IPS-20b (cell line): ENCODE results near the gene SRM.

Source experiments
- H3K27ac ChIP-seq: one replicate; pipeline ENCODE4 v1.5.1; 2013; ENCODE audit warnings: low read length
- H3K27me3 ChIP-seq: 2 replicates; pipeline ENCODE4 v1.6.1; 2013; ENCODE audit warnings: mild to moderate bottlenecking, low read length, inconsistent platforms; ENCODE audit not compliant: insufficient read depth
- H3K36me3 ChIP-seq: 2 replicates; pipeline ENCODE4 v1.6.1; 2013; ENCODE audit warnings: low read depth, mild to moderate bottlenecking, inconsistent platforms, low read length, moderate library complexity; ENCODE audit not compliant: insufficient read depth
- H3K4me1 ChIP-seq: 2 replicates; pipeline ENCODE4 v1.6.1; 2013; ENCODE audit warnings: mild to moderate bottlenecking, control low read depth, inconsistent platforms, low read length, moderate library complexity; ENCODE audit not compliant: insufficient read depth
- H3K4me3 ChIP-seq: 2 replicates; pipeline ENCODE4 v1.5.1; 2013; ENCODE audit warnings: mild to moderate bottlenecking, low read length, inconsistent platforms
- H3K9ac ChIP-seq: 2 replicates; pipeline ENCODE4 v1.6.1; 2013; ENCODE audit warnings: low read depth, mild to moderate bottlenecking, inconsistent platforms, low read length, moderate library complexity
- H3K9me3 ChIP-seq: 2 replicates; pipeline ENCODE4 v1.6.1; 2013; ENCODE audit warnings: mild to moderate bottlenecking, low read depth, low read length, inconsistent platforms; ENCODE audit not compliant: insufficient read depth

SRM gene

DNA sequence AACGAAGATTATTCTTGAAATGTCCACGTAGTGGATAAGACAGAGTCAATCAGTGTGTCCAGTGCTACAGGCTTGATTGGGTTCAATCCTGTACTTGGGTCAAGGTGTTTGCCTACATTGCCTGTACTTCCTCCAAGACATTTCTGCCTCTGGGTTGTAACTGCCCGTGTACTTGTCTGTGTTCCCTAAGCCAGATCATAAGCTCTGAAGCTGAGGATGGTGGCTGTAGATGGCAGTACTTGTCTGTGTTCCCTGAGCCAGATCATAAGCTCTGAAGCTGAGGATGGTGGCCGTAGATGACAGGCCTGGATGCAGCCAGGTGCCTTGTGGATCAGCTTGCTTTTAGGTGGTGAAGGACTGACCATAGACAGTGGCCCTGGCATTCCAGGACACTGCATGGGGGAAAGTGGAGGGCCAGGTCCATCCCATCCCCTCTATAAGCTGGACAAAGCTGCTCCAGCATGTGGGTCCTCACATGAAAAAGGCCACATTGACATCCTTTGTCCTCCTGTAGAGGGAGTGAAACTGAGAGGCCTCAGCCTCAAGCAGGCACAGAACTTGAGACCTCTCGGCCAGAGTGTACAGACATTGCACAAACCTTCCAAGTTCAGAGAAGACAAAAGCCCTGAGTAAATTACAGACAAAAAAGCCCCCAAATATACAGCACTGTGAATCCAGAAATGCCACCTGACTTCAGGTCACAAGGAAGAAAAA, 2.0 kb upstream of the SRM start:
- no peak overlapping the region for H3K27ac ChIP-seq
- no peak overlapping the region for H3K9ac ChIP-seq

GRCh38 chr1:11059155-11059967, 457 bp downstream of the SRM start:
- Histone ChIP-seq H3K36me3 (peaks cover 41% of the 10 kb centered on the region), H3K27ac (peak overlapping the region; percentile 55)

More for the DNA sequence above, 2.0 kb upstream of the SRM start:
- Histone ChIP-seq H3K4me3 (no peak overlapping the region), H3K27me3 (no peaks in the 10 kb centered on the region), H3K9me3 (no peaks in the 10 kb centered on the region), H3K36me3 (peaks cover 51% of the 10 kb centered on the region), H3K4me1 (no peaks in the 10 kb centered on the region; the same call in 1 of the 2 replicates)

DNA sequence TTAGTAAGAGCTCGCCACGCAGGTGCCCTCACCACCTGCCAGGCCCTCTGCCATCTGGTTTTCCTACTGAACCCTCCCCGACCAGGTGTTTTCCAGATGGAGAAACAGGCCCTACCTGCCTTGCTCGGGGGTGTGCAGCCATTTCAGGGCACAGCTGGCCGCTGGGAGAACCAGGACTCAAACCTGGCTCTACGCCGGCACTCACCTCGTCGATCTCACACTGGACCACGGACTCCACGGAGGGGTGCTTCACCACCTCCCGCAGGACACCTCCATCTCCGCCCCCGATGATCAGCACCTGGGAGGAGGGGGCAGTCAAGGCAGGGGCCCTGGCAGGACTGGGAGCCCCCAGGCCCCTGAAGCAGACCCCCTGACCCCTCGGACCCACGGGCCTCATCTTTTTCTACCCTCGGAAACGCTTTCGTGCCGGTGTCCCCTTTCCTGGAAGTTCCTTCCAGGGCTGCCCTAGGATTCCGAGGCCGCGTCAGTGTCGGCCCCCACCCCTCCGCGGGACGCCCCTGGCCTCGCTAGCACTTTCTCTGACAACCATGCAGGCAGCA, 1.1 kb downstream of the SRM start:
- Histone ChIP-seq H3K27me3 (no peaks in the 10 kb centered on the region), H3K27ac (no peak overlapping the region), H3K9ac (peak overlapping the region; percentile 83; the same call in 1 of the 2 replicates), H3K36me3 (peaks cover 46% of the 10 kb centered on the region), H3K9me3 (no peaks in the 10 kb centered on the region), H3K4me3 (peak overlapping the region; percentile 91), H3K4me1 (peaks cover under 1% of the 10 kb centered on the region; the same call in 1 of the 2 replicates)

More at GRCh38 chr1:11059155-11059967, 457 bp downstream of the SRM start:
- no peaks in the 10 kb centered on the region; the same call in 1 of the 2 replicates for H3K4me1 ChIP-seq
- no peaks in the 10 kb centered on the region for H3K27me3 ChIP-seq
- peak overlapping the region; percentile 83; the same call in 1 of the 2 replicates for H3K9ac ChIP-seq
- H3K4me3 ChIP-seq = peak overlapping the region; percentile 91
- no peaks in the 10 kb centered on the region for H3K9me3 ChIP-seq

DNA sequence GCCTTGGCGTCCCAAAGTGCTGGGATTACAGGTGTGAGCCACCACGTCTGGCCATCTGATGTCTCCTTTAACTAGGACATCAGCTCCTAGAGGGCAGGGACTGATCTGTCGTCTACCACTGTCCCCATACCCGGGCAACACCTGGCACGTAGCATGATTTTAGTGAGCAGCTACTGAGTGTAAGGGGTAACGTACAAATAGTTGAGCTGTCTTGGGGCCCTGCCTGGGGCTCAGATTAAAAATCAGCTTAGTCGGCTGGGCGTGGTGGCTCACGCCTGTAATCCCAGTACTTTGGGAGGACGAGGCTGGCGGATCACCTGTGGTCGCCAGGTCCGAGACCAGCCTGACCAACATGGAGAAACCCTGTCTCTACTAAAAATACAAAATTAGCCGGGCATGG, 1.8 kb downstream of the SRM start:
- Histone ChIP-seq H3K27ac (no peak overlapping the region), H3K36me3 (peaks cover 41% of the 10 kb centered on the region), H3K4me3 (no peak overlapping the region), H3K9ac (no peak overlapping the region), H3K9me3 (no peaks in the 10 kb centered on the region), H3K27me3 (no peaks in the 10 kb centered on the region), H3K4me1 (peaks cover 4% of the 10 kb centered on the region; the same call in 1 of the 2 replicates)

DNA sequence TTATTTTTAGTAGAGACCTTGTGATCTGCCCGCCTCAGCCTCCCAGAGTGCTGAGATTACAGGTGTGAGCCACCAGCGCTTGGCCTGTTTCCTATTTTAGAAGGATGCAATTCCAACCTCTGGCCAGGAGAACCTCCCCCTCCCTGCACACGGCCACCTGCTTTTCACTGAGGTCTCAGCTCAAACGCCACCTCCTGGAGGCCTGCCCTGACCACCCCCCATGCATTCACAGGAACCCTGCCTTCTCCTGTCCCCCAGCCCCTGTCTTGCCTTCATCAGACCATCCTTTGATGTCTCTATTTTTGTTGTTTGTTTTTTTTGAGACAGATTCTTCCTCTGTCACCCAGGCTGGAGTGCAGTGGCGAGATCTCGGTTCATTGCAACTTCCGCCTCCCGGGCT, 2.3 kb downstream of the SRM start:
- H3K9me3 ChIP-seq = no peaks in the 10 kb centered on the region
- H3K4me1 ChIP-seq = peaks cover 6% of the 10 kb centered on the region; the same call in 1 of the 2 replicates
- no peak overlapping the region for H3K9ac ChIP-seq
- H3K36me3 ChIP-seq = peaks cover 36% of the 10 kb centered on the region
- H3K27me3 ChIP-seq = no peaks in the 10 kb centered on the region
- no peak overlapping the region for H3K27ac ChIP-seq
- no peak overlapping the region for H3K4me3 ChIP-seq

DNA sequence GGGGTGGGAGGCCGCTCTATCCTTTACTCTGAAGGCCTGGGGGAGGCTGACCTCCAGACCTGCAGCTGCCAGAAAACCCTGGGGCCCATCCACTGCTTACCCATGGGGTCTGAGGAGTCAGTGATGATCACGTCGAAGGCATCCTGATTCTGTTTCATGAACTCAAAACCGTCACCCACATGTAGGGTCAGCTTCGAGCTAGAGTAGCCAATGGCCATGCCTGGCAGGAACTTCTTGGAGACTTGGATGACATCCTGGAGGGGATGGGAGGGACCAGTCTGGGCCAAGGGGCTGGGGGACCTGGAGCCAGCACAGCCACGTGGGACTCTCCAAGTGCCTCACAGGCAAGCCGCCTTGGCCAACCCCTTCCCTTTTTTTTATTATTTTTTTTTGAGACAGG, 3.3 kb downstream of the SRM start:
- Histone ChIP-seq H3K9ac (no peak overlapping the region), H3K27ac (no peak overlapping the region), H3K4me1 (peaks cover 6% of the 10 kb centered on the region; the same call in 1 of the 2 replicates), H3K4me3 (no peak overlapping the region), H3K36me3 (peaks cover 36% of the 10 kb centered on the region), H3K9me3 (no peaks in the 10 kb centered on the region), H3K27me3 (peaks cover 4% of the 10 kb centered on the region; the same call in 1 of the 2 replicates)

GRCh38 chr1:11055676-11056075, 4.1 kb downstream of the SRM start:
- Histone ChIP-seq H3K27ac (no peak overlapping the region), H3K4me1 (peaks cover 6% of the 10 kb centered on the region; the same call in 1 of the 2 replicates), H3K36me3 (peaks cover 36% of the 10 kb centered on the region), H3K9me3 (no peaks in the 10 kb centered on the region), H3K4me3 (no peak overlapping the region), H3K9ac (no peak overlapping the region), H3K27me3 (peaks cover 4% of the 10 kb centered on the region; the same call in 1 of the 2 replicates)

DNA sequence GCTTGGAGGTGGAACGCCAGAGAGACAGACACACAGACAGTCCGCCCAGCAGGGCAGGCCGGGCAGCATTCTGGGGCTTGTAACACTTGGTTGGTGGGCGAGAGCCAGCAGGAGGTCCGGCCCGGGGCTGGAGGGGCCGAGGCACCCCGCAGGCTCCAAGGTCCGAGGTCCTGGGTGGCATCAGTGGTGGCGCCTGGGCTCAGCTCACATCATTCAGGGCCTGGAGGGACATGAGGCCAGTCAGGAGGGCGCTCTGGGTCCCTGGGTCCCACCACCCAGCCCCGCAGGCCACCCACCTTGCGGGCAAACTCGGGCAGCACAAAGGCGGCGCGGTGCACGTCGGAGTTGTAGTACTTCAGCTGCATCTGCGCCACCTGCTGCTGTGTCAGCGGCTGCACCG, 5.2 kb downstream of the SRM start:
- no peak overlapping the region for H3K4me3 ChIP-seq
- H3K9ac ChIP-seq = no peak overlapping the region
- no peak overlapping the region for H3K27ac ChIP-seq
- H3K9me3 ChIP-seq = no peaks in the 10 kb centered on the region
- H3K36me3 ChIP-seq = peaks cover 36% of the 10 kb centered on the region
- peaks cover 4% of the 10 kb centered on the region; the same call in 1 of the 2 replicates for H3K27me3 ChIP-seq
- H3K4me1 ChIP-seq = peaks cover 6% of the 10 kb centered on the region; the same call in 1 of the 2 replicates

DNA sequence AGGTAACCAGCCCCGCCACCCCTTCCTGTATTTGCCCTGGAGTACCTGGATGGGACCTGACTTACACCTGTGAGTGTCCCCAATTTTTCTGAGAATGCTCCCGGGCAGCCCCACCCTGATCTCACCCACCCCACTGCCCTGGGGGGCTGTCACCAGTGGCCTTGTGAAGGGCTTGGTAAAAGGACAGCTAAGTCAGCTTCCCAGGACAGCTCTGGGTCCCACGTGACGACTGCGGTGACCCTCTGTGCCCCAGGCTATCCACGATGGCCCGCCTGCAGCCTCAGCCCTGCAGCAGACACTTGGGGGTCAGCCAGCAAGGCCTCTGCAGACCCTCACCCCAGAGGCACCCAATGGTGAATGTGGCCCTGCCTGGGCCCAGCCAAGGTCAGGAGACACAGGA, 5.6 kb downstream of the SRM start:
- Histone ChIP-seq H3K27ac (no peak overlapping the region), H3K36me3 (peaks cover 36% of the 10 kb centered on the region), H3K4me1 (peaks cover 6% of the 10 kb centered on the region; the same call in 1 of the 2 replicates), H3K4me3 (no peak overlapping the region), H3K9ac (no peak overlapping the region), H3K27me3 (peaks cover 4% of the 10 kb centered on the region; the same call in 1 of the 2 replicates), H3K9me3 (no peaks in the 10 kb centered on the region)

GRCh38 chr1:11053758-11054137, 6.1 kb downstream of the SRM start:
- Histone ChIP-seq H3K9ac (no peak overlapping the region), H3K4me3 (no peak overlapping the region), H3K27ac (no peak overlapping the region), H3K36me3 (peaks cover 36% of the 10 kb centered on the region), H3K27me3 (peaks cover 4% of the 10 kb centered on the region; the same call in 1 of the 2 replicates), H3K4me1 (peaks cover 6% of the 10 kb centered on the region; the same call in 1 of the 2 replicates), H3K9me3 (no peaks in the 10 kb centered on the region)
